COLO829 (cell line): ENCODE measurements around the gene MROH7.

ENCODE experiments used
- DNase-seq: peaks from one replicate; pipeline ENCODE4 v3.0.0; 2012; ENCODE audit warnings: low spot score

MROH7 gene

DNA sequence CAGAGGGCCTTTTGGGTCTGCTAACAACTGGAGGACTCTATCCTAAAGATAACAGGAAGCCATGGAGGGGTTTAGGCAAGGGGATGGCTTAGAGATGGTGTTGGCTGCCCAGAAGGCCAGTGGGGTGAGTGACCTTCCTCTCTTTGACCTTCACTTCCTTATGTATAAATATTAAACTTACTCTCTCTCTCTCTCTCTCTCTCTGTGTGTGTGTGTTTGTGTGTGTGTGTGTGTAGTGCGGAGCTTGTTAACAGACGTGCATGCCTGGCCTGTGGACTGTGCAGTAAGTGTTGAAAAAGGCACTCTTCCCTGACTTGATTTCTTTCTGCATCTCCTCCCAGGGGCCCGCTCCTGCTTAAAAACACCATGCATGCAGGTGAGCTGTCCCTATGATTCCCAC lies 10.0 kb downstream of the MROH7 start:
- DNase-seq = no peak

GRCh38 chr1:54652168-54652567 lies 10.6 kb downstream of the MROH7 start:
- DNase-seq = no peak

DNA sequence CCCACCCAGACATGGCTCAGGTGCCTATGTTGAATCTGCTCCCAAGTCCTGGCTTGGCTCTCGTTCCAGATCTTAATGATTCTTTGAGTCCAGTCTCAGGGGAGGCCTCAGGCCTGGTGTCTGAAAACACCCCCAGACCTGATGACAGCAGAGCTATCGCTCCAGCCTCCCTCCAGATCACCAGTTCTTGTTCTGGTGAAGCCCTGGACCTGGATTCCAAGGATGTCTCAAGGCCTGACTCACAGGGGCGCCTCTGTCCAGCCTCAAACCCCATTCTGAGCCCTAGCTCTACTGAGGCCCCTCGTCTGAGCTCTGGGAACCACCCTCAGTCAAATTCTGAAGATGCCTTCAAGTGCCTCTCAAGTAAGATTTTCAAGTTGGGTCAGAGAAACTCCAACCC lies 11.4 kb downstream of the MROH7 start:
- no peak for DNase-seq

DNA sequence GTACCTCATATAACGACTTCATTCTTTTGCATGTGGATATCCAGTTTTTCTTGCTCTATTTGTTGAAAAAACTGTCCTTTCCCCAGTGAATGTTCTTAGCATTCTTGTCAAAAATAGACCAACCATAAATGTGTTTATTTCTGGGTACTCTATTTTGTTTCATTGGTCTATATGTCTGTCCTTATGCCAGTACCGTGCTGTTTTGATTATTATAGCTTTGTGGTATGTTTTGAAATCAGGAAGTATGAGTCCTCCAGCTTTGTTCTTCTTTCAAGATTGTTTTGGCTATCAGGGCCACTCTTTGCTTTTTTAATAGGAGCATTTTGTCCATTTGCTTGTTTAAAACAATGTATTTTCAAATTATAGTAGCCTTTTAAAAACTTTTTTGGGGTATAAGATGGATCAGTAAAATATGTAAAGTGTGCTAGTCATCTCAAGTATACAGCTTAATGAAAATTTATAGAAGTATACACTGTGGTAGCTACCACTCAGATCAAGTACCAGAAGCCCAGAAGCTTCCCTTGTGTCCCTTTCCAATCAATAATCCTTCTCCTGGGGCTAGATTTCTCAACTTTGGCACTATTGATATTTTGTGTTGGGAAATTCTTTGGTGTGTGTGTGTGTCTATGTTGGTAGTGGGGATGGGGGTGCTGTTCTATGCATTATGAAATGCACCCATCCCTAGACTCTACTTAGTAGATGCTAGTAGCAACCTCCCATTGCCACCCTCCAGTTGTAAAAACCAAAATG lies 16.8 kb downstream of the MROH7 start:
- DNase-seq = no peak

- no peak for DNase-seq
These were observed 22.1 kb downstream of the MROH7 start for GRCh38 chr1:54663725-54664124.

DNA sequence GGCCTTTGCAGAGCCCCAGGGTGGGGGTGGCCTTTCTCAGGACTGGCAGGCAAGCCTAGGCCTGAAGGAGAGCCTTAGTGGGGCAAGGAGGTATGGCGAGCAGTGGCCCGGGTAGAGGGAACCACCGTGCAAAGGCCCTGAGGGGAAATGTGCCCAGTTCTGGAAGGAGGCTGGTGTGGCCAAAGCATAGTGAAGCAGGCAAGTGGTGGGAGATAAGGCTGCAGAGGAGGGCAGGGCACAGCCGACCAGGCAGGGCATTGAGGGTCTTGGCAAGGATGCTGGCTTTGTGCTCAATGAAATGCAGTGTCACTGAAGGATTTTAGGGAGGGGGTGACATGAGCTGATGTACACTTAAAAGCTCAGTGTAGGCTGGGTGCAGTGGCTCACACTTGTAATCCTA lies 22.8 kb downstream of the MROH7 start:
- DNase-seq = no peak

- no peak for DNase-seq
These were observed 24.3 kb downstream of the MROH7 start for GRCh38 chr1:54665852-54666251.

DNA sequence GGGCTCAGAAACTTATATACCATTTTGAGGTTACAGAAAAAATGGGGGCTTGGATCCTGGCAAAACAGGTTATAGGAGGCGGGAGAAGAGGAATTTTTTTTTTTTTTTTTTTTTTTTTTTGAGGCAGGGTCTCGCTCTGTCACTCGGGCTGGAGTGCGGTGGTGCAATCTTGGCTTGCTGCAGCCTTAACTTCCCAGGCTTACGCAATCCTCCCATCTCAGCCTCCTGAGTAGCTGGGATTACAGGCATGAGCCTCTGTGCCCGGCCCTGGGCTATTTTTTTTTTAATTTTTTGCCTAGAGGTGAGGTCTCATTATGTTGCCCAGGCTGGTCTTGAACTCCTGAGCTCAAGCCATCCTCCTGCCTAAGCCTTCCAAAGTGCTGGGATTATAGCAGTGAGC lies 24.7 kb downstream of the MROH7 start:
- DNase-seq = no peak

DNA sequence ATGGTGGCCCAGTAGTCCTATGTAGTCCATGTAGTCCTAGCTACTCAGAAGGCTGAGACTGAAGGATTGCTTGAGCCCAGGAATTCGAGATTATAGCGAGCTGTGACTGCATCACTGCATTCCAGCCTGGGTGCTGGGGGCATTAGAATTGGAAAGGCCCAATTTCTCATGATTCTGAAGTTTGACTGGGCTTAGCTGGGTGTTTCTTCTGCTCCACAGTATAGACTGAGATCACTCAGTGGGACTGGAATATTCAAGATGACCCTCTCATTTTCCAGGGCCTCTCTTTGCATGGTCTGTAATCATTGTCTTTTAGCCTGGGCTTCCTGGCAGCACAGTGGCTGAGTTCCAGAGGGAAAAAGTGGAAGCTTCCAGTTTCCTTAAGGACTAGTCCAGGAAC lies 26.2 kb downstream of the MROH7 start:
- DNase-seq = no peak

- DNase-seq = no peak
These were observed 27.0 kb downstream of the MROH7 start for GRCh38 chr1:54668567-54668966.

- DNase-seq = peak; percentile 32
These were observed 30.5 kb downstream of the MROH7 start for GRCh38 chr1:54671985-54672608.

DNA sequence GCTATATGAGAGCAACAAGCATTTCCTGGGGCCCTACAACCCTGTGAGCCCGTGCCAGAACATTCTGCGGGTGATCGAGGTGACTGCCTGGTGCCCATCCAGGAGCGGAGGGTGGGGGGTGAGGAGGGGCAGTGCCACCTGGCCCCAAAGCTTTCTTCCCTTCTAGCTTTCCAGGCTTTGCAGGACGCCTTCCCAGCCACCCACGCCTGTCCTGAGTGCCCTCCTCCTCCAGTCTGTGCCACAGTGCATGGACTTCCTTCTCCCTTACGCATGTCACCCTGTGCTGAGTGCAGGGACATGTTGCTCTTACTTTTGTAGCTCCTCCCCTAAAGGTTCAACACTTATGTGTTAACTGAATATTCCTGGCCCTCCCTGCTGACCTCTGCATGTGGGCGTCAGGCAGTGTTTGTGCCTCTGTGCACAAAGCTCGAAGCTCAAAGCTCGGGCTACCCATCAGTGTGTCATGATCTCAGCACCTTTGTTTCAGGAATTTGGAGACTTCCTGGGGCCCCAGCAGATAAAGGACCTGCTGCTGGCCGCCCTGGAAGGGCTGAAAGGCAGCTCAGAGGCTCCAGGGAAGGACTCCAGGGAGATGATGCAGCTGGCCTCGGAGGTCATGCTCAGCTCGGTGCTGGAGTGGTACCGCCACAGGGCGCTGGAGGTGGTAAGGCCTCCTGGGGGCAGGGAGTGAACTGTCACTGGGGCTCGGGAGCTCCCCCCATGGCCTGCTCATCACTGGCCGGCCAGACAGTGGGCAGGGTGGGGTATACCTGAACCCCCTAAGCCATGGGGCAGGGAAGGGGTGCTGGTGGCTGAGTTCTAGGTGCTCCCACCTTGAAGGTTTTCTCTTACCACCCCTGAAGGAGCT lies 37.4 kb downstream of the MROH7 start:
- no peak for DNase-seq

- DNase-seq = no peak
These were observed 38.1 kb downstream of the MROH7 start for GRCh38 chr1:54679706-54680105.

GRCh38 chr1:54680387-54680786 lies 38.8 kb downstream of the MROH7 start:
- DNase-seq = no peak

- DNase-seq = no peak
These were observed 39.8 kb downstream of the MROH7 start for GRCh38 chr1:54681358-54681757.

GRCh38 chr1:54683453-54683852 lies 41.9 kb downstream of the MROH7 start:
- no peak for DNase-seq

GRCh38 chr1:54685335-54685905 lies 43.8 kb downstream of the MROH7 start:
- no peak for DNase-seq

GRCh38 chr1:54686155-54686554 lies 44.6 kb downstream of the MROH7 start:
- DNase-seq = no peak

- DNase-seq = no peak
These were observed 53.2 kb downstream of the MROH7 start for GRCh38 chr1:54694771-54695170.

DNA sequence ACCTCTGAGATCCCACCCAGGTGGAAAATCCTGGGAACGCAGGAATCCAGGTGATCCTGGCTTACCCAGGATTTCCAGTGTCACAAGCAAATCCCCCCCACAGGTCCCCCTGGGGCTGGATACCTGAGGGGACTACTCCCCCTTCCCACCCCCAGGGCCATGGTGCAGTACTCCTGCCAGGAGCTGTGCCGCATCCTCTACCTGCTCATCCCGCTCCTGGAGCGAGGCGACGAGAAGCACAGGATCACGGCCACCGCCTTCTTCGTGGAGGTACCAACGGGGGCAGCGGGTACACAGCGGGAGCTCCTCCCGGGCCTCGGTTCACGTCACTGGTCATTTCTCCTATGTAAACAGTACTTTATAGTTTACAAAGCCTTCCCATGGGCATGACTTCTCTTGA lies 53.6 kb downstream of the MROH7 start:
- no peak for DNase-seq

- DNase-seq = no peak
These were observed 54.2 kb downstream of the MROH7 start for GRCh38 chr1:54695764-54696163.

GRCh38 chr1:54696262-54696661 lies 54.7 kb downstream of the MROH7 start:
- DNase-seq = no peak

GRCh38 chr1:54697896-54698295 lies 56.3 kb downstream of the MROH7 start:
- DNase-seq = no peak
